D721Med (cell line): ENCODE data around the gene ADAM17.
"Not testable (repeated sequence)": the region's sequence is repeated elsewhere in the genome, so short reads cannot be mapped to it uniquely, and the experiment has no call there.

Experiments used
- DNase-seq: peaks from one replicate; pipeline ENCODE4 v3.0.0; 2011; ENCODE audit warnings: low spot score; ENCODE audit not compliant: insufficient read length
- FAIRE-seq: peaks from 2 replicates; lab custom pipeline; 2011; peaks lifted over from hg19 to GRCh38; lab: Jason Lieb, UNC
- TF ChIP-seq, protein P1 (sequence below): IDR thresholded peaks from 2 replicates; pipeline ENCODE4 v1.5.1; 2012; ENCODE audit warnings: mild to moderate bottlenecking, control low read depth; ENCODE audit not compliant: insufficient read depth; ENCODE audit errors: missing control alignments

Gene ADAM17

DNA sequence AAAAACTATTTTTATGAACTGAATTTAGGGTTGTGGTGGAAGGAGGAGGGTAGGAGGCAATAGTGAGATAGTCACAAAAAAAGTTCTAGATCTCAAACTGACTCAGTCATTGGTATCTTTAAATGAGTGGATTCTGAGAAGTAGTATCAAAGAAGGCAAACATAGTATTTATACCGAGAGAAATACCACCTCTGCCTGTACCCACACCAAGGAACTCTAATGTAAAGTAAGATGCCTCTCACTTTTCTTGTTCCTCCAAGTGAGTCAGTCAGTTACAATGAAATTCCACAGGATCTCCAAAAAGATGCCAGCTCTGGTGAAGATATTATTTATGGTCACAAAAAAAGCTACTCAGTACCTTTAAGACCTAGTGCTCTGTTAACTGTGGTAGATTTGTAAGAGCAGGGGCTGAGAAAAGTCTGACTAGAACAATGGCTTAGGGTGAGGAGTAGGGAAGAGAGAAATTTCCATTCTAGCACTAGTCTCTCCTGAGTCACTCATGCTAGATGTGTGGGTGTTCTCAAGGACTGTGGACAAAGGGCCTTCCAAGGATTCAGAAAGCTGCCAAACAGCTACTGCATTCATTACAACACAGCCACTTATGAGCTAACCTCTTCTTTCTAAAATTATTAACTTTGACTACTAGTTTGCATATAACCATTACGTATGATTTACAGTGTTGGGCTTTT is 38.9 kb upstream of the ADAM17 start:
- DNase-seq, result no peak
- FAIRE-seq, result no peak
- TF ChIP-seq, protein P1, sequence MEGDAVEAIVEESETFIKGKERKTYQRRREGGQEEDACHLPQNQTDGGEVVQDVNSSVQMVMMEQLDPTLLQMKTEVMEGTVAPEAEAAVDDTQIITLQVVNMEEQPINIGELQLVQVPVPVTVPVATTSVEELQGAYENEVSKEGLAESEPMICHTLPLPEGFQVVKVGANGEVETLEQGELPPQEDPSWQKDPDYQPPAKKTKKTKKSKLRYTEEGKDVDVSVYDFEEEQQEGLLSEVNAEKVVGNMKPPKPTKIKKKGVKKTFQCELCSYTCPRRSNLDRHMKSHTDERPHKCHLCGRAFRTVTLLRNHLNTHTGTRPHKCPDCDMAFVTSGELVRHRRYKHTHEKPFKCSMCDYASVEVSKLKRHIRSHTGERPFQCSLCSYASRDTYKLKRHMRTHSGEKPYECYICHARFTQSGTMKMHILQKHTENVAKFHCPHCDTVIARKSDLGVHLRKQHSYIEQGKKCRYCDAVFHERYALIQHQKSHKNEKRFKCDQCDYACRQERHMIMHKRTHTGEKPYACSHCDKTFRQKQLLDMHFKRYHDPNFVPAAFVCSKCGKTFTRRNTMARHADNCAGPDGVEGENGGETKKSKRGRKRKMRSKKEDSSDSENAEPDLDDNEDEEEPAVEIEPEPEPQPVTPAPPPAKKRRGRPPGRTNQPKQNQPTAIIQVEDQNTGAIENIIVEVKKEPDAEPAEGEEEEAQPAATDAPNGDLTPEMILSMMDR, result no peak

DNA sequence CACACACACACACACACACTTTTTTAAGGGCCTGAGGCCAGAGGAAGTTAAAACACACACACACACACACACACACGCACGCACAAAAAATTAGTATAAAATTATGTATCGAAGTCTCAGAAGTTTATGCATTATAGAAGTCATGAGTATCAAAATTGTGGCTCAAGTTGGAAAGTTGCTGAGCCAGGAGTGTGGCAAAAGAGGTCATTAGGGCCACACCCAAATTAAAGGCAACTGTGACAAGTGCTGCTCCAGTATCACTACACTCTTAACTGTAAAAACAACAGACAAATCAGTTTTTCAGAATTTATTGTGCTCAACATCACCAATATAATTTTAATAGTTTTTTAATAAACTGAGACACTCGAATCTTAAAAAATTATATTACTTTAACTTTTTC is 38.3 kb upstream of the ADAM17 start:
- DNase-seq (no peak), FAIRE-seq (no peak)
- TF ChIP-seq, protein P1, result no peak

DNA sequence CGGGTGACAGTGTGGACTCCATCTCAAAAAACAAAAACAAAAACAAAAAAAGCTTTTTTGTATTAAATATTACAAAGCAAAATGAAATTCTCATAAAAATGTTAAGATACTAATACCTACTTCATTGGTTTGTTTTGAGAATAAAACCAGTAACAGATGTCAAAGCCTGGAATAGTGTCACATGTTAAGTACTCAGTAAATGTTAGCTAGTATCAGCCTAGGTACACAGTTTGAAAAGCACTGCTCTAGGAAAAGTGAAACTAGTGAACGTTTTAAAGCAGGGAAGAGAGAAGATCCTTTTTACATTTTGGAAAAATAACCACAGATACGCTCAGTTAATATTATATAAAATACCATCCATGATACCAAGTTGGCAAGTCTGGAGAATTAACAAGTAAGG is 37.1 kb upstream of the ADAM17 start:
- FAIRE-seq (no peak), DNase-seq (no peak)
- TF ChIP-seq, protein P1, result no peak

DNA sequence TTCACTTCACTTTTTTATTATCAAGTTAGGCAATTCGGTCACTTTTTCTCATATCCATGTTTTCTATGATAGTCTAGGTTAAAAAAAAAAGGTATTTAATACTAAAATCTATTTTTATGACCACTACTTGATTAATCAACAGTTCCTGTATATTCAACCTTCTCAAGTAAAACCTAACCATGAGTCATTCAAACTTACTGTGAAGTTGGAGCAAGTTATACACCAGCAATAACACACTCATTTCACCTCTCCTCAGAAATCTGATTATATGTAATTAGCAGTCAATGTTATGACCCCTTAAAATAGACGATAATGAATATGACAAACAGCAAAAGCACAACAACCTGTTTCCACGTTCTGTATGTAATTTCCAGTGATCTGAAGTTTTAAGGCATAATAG is 35.0 kb upstream of the ADAM17 start:
- FAIRE-seq, result no peak
- TF ChIP-seq, protein P1, result no peak
- DNase-seq, result no peak

DNA sequence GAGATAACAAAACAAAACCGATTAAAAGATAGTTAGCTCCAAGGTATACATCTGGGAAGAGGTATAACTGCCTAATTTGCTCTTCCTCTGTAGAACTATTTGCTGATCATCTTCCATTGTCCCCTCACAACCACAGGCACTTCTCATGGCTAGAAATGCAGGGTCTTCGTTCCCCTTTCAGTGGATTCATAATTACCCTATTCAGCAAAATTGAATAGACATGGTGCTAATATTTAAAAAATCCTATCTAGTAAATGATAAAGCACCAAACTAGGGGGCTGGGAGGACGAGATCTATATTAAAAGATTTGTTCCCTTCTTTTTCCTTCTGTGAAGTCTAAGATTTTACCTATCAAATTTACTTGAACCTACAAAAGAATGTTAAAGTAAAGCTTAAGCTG is 30.8 kb upstream of the ADAM17 start:
- TF ChIP-seq, protein P1, result no peak
- no peak for FAIRE-seq
- DNase-seq, result no peak

DNA sequence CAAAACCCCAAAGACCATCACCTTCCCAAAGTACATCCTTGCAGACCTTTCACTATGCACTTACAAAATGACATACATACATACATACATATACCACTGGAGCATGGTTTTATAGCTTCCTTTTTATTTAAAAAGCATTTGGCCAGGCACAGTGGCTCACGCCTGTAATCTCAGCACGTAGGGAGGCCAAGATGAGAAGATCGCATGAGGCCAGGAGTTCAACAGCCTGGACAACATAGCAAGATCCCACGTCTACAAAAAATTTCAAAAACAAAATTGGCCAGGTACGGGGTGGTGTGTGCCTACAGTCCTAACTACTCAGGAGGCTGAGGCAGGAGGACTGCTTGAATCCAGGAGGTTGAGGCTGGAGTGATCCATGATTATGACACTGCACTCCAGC is 29.9 kb upstream of the ADAM17 start:
- TF ChIP-seq, protein P1, result no peak
- no peak for FAIRE-seq

DNA sequence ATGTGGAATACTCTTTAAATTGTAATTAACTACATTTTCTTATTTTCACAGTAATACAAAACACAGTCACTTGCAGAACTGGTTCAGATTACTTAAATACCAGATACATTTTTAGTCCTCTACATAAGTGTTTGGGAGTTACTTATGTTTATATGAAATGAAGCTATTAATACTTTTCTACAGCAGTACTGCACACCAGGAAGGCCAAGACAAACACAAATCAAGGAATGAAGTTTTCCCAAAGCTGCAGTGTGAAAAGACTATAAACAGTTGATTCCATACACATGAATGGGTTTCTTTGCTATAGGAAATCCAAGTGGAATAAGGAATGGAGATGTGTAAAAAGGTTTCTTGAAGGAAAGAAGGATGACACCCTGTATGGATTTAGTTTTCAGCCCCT is 29.3 kb upstream of the ADAM17 start:
- peak; percentile 64 for FAIRE-seq

More for the DNA sequence above, 29.9 kb upstream of the ADAM17 start:
- DNase-seq, result no peak

More for the DNA sequence above, 29.3 kb upstream of the ADAM17 start:
- DNase-seq, result not testable (repeated sequence)
